Mesothelial cell of epicardium (in vitro differentiated cells): ENCODE data around the gene MAT1A. TPM values are rescaled to one million over a fixed set of nuclear protein-coding genes. Genes with fewer than 3 reads are reported as not detected.
"Not testable (repeated sequence)": the region's sequence is repeated elsewhere in the genome, so short reads cannot be mapped to it uniquely, and the experiment has no call there.

Experiments
- DNase-seq, 2 experiments: peaks; one replicate each; pipeline ENCODE4 v3.0.0; 2021; ENCODE audit warnings: low spot score in 2 of 2; ENCODE audit not compliant: unreplicated experiment in 2 of 2
- H3K27ac Mint-ChIP-seq: 2 replicates; pipeline ENCODE4 v1.8.0; 2021; ENCODE audit warnings: mixed read lengths
- H3K27me3 Mint-ChIP-seq: 2 replicates; pipeline ENCODE4 v1.8.0; 2021; ENCODE audit warnings: low read depth, mixed read lengths
- H3K36me3 Mint-ChIP-seq: 2 replicates; pipeline ENCODE4 v1.8.0; 2021; ENCODE audit warnings: mixed read lengths
- H3K4me1 Mint-ChIP-seq: 2 replicates; pipeline ENCODE4 v1.8.0; 2021; ENCODE audit warnings: mixed read lengths
- H3K4me3 Mint-ChIP-seq: 2 replicates; pipeline ENCODE4 v1.8.0; 2021; ENCODE audit warnings: mild to moderate bottlenecking, moderate library complexity, mixed read lengths
- H3K9me3 Mint-ChIP-seq: 2 replicates; pipeline ENCODE4 v1.8.0; 2021; ENCODE audit warnings: mixed read lengths
- total RNA-seq: library from RNA; stranded (reverse); gene quantifications from 3 replicates; pipeline ENCODE4 v1.2.1, GENCODE V29; 2021

Gene MAT1A
- total RNA-seq, 1 donor from 2014 or later: 0.22 TPM

- not testable (repeated sequence) for H3K36me3 Mint-ChIP-seq, H3K4me1 Mint-ChIP-seq, H3K27me3 Mint-ChIP-seq, H3K27ac Mint-ChIP-seq, H3K9me3 Mint-ChIP-seq, H3K4me3 Mint-ChIP-seq, DNase-seq
Observed at GRCh38 chr10:80226723-80227122, 62.7 kb downstream of the MAT1A start.

GRCh38 chr10:80223031-80223419 lies 66.4 kb downstream of the MAT1A start:
- H3K9me3 Mint-ChIP-seq, H3K4me3 Mint-ChIP-seq, H3K36me3 Mint-ChIP-seq, H3K4me1 Mint-ChIP-seq, H3K27me3 Mint-ChIP-seq, H3K27ac Mint-ChIP-seq, DNase-seq: not testable (repeated sequence)

Other genes with a start within 250 kb of the MAT1A start
- gene TMEM254, start 211.0 kb downstream of the MAT1A start, total RNA-seq: 26.1 to 32.0 TPM (median 30.7 TPM) in 3 replicates
- 24.0 to 30.3 TPM (median 25.1 TPM) in 3 replicates for gene PLAC9, start 156.9 kb downstream of the MAT1A start, total RNA-seq
- gene ANXA11, start 84.1 kb downstream of the MAT1A start, total RNA-seq: 215 to 238 TPM (median 226 TPM) in 3 replicates
- not detected in 3 replicates for gene DYDC1, start 67.1 kb upstream of the MAT1A start, total RNA-seq
- gene DYDC2, start 67.1 kb upstream of the MAT1A start, total RNA-seq: 0.16 to 0.24 TPM (median 0.20 TPM) in 3 replicates
- gene PRXL2A, start 118.9 kb upstream of the MAT1A start, total RNA-seq: 93.9 to 101 TPM (median 97.0 TPM) in 3 replicates
- gene TSPAN14, start 164.7 kb upstream of the MAT1A start, total RNA-seq: 106 to 113 TPM (median 109 TPM) in 3 replicates
- 0.27 to 0.29 TPM (median 0.27 TPM) in 3 replicates for gene SH2D4B, start 248.2 kb upstream of the MAT1A start, total RNA-seq